Thyroid gland (tissue), 4 donors: Measurements from ENCODE around the gene PGBD5. TPM values are rescaled to one million over a fixed set of nuclear protein-coding genes. Genes with fewer than 3 reads are reported as not detected.

Experiments used
- DNase-seq, 2 donors: peaks; one replicate each; pipeline ENCODE4 v3.0.0-alpha.2; 2019
- H3K27ac ChIP-seq, 3 donors: fragments of 200-600 bp; sonication (generic); 1 replicate in 2 of 3; 2 replicates in 1 of 3; pipeline ENCODE4 v1.5.1; 2016 to 2019; ENCODE audit warnings: mild to moderate bottlenecking in 1 of 3, moderate library complexity in 1 of 3
- H3K27me3 ChIP-seq: fragments of 200-600 bp; sonication (generic); one replicate; pipeline ENCODE4 v1.5.1; 2019
- H3K36me3 ChIP-seq, 2 donors: fragments of 200-600 bp; sonication (generic); one replicate each; pipeline ENCODE4 v1.5.1; 2016 to 2019
- H3K4me1 ChIP-seq, 2 donors: fragments of 200-600 bp; sonication (generic); one replicate each; pipeline ENCODE4 v1.5.1; 2017 to 2019
- H3K4me3 ChIP-seq, 3 donors: fragments of 200-600 bp; sonication (generic); replicated peaks in 1 of 3; 1 replicate in 2 of 3; 2 replicates in 1 of 3; pipeline ENCODE4 v1.5.1; 2016; ENCODE audit warnings: mild to moderate bottlenecking in 1 of 3
- H3K9me3 ChIP-seq: fragments of 200-600 bp; sonication (generic); one replicate; pipeline ENCODE4 v1.5.1; 2017
- CTCF ChIP-seq, 6 experiments: fragments of 200-600 bp in 3 of 6; fragments of 450-650 bp in 3 of 6; sonication (generic) in 3 of 6; IDR thresholded peaks; one replicate each; pipeline ENCODE4 v1.5.1; 2016 to 2019; ENCODE audit warnings: antibody characterized with exemption in 6 of 6, mild to moderate bottlenecking in 2 of 6, inconsistent platforms in 1 of 6, moderate library complexity in 1 of 6
- POLR2A ChIP-seq, 2 donors: fragments of 450-650 bp; IDR thresholded peaks; one replicate each; pipeline ENCODE4 v1.6.1; 2017; ENCODE audit warnings: antibody characterized with exemption in 2 of 2, mild to moderate bottlenecking in 2 of 2, moderate library complexity in 1 of 2
- WGBS, 2 donors: methylation state at CpG; one replicate each; pipeline ENCODE4 v1.1.5; 2017; 5-methylcytosine and 5-hydroxymethylcytosine counted together
- intact Hi-C: fragments of 100-400 bp; cut with DNase I; formaldehyde crosslinking; loops from one replicate; pipeline ENCODE4 v1.15.1; 2023
- total RNA-seq, 4 donors: library from RNA; depleted of rRNA; stranded (reverse); fragments of >200 nt; gene quantifications; one replicate each; pipeline ENCODE4 v1.2.3, GENCODE V29; 2016

PGBD5 gene
- total RNA-seq, 4 donors from 2014 or later: 2.7 to 14.9 (median 6.4) TPM

- intact Hi-C loops: no loop called here
- Histone ChIP-seq H3K9me3 (no peaks in the 10 kb centered on the region), H3K27me3 (no peaks in the 10 kb centered on the region), H3K36me3 (no peaks in the 10 kb centered on the region), H3K4me3 (no peak overlapping the region), H3K27ac (no peak overlapping the region), H3K4me1 (no peaks in the 10 kb centered on the region)
- WGBS, 2 donors: 83 to 89% methylated on average over 8 of the region's 8 CpGs
- DNase-seq: no peak
- TF ChIP-seq POLR2A (IDR thresholded peaks at IDR 0.05) (no peak), CTCF (IDR thresholded peaks at IDR 0.05) (no peak)
Measured at GRCh38 chr1:230332061-230332460, 94.1 kb downstream of the PGBD5 start.

- 91 to 94% methylated on average over 7 of the region's 7 CpGs for WGBS, 2 donors
- Histone ChIP-seq H3K27me3 (no peaks in the 10 kb centered on the region), H3K36me3 (no peaks in the 10 kb centered on the region), H3K4me1 (no peaks in the 10 kb centered on the region), H3K4me3 (no peak overlapping the region), H3K27ac (no peak overlapping the region), H3K9me3 (no peaks in the 10 kb centered on the region)
- TF ChIP-seq CTCF (IDR thresholded peaks at IDR 0.05) (no peak), POLR2A (IDR thresholded peaks at IDR 0.05) (no peak)
- intact Hi-C loops: no loop called here
- DNase-seq: no peak
Measured at GRCh38 chr1:230330157-230330556, 96.0 kb downstream of the PGBD5 start.

- no peak for TF ChIP-seq CTCF (IDR thresholded peaks at IDR 0.05)
- no peak for TF ChIP-seq POLR2A (IDR thresholded peaks at IDR 0.05)
- Histone ChIP-seq H3K36me3 (no peaks in the 10 kb centered on the region), H3K4me1 (no peaks in the 10 kb centered on the region), H3K27me3 (no peaks in the 10 kb centered on the region), H3K4me3 (no peak overlapping the region), H3K27ac (no peak overlapping the region), H3K9me3 (no peaks in the 10 kb centered on the region)
- no peak for DNase-seq
- 90 to 96% methylated on average over 7 of the region's 7 CpGs for WGBS, 2 donors
- intact Hi-C loops: no loop called here
Measured at GRCh38 chr1:230328342-230329015, 97.7 kb downstream of the PGBD5 start.

GRCh38 chr1:230327892-230328284 lies 98.2 kb downstream of the PGBD5 start:
- TF ChIP-seq CTCF (IDR thresholded peaks at IDR 0.05): no peak
- no peak for TF ChIP-seq POLR2A (IDR thresholded peaks at IDR 0.05)
- intact Hi-C loops: no loop called here
- 92% methylated on average over 9 of the region's 9 CpGs for WGBS, 2 donors

GRCh38 chr1:230326971-230327891 lies 98.9 kb downstream of the PGBD5 start:
- TF ChIP-seq CTCF (IDR thresholded peaks at IDR 0.05) (no peak), POLR2A (IDR thresholded peaks at IDR 0.05) (no peak)
- no peaks in the 10 kb centered on the region for H3K27me3 ChIP-seq
- intact Hi-C loops: no loop called here
- 81 to 85% methylated on average over 26 to 27 of the region's 31 CpGs for WGBS, 2 donors
- no peak for DNase-seq
- no peaks in the 10 kb centered on the region for H3K36me3 ChIP-seq
- no peaks in the 10 kb centered on the region for H3K4me1 ChIP-seq
- no peaks in the 10 kb centered on the region for H3K9me3 ChIP-seq
- H3K4me3 ChIP-seq: no peak overlapping the region
- H3K27ac ChIP-seq: no peak overlapping the region

More at GRCh38 chr1:230327892-230328284, 98.2 kb downstream of the PGBD5 start:
- H3K9me3 ChIP-seq: no peaks in the 10 kb centered on the region
- H3K4me3 ChIP-seq: no peak overlapping the region
- no peaks in the 10 kb centered on the region for H3K36me3 ChIP-seq
- no peak for DNase-seq
- no peak overlapping the region for H3K27ac ChIP-seq
- no peaks in the 10 kb centered on the region for H3K27me3 ChIP-seq
- no peaks in the 10 kb centered on the region for H3K4me1 ChIP-seq
